HL-60/S4 treated with retinoic acid at 250 ng/mL for 4 days and 3 days (cell line): Measurements from ENCODE around the gene FARP1.
"Not testable (repeated sequence)": the region's sequence is repeated elsewhere in the genome, so short reads cannot be mapped to it uniquely, and the experiment has no call there.

ENCODE experiments used
- in situ Hi-C: fragments of 300-500 bp; cut with MboI; formaldehyde crosslinking; loops from 2 replicates; pipeline ENCODE4 v1.7.0; 2022; ENCODE audit warnings: low sequenced_read_pairs

FARP1 gene

GRCh38 chr13:98410612-98411011, 267.7 kb downstream of the FARP1 start:
- in situ Hi-C loops = no loop called here

- in situ Hi-C loops = no loop called here
Observed at GRCh38 chr13:98411013-98411412, 268.1 kb downstream of the FARP1 start.

- in situ Hi-C loops = no loop called here
Observed at GRCh38 chr13:98411617-98412265, 268.8 kb downstream of the FARP1 start.

- in situ Hi-C loops = not testable (repeated sequence)
Observed at GRCh38 chr13:98413278-98413677, 270.4 kb downstream of the FARP1 start.

GRCh38 chr13:98413796-98414195, 270.9 kb downstream of the FARP1 start:
- in situ Hi-C loops = no loop called here

- in situ Hi-C loops = no loop called here
Observed at GRCh38 chr13:98415326-98416070, 272.6 kb downstream of the FARP1 start.

GRCh38 chr13:98416408-98416807, 273.5 kb downstream of the FARP1 start:
- in situ Hi-C loops = no loop called here

GRCh38 chr13:98419786-98420553, 277.1 kb downstream of the FARP1 start:
- in situ Hi-C loops = no loop called here

GRCh38 chr13:98420554-98421175, 277.8 kb downstream of the FARP1 start:
- in situ Hi-C loops = no loop called here

- in situ Hi-C loops = no loop called here
Observed at GRCh38 chr13:98422046-98422445, 279.2 kb downstream of the FARP1 start.

- in situ Hi-C loops = no loop called here
Observed at GRCh38 chr13:98423417-98423816, 280.5 kb downstream of the FARP1 start.

GRCh38 chr13:98427331-98427995, 284.6 kb downstream of the FARP1 start:
- in situ Hi-C loops = no loop called here

- in situ Hi-C loops = no loop called here
Observed at GRCh38 chr13:98428256-98428966, 285.5 kb downstream of the FARP1 start.

GRCh38 chr13:98429081-98429480, 286.2 kb downstream of the FARP1 start:
- in situ Hi-C loops = no loop called here

- in situ Hi-C loops = no loop called here
Observed at GRCh38 chr13:98429531-98429930, 286.6 kb downstream of the FARP1 start.

GRCh38 chr13:98429977-98430736, 287.3 kb downstream of the FARP1 start:
- in situ Hi-C loops = no loop called here

GRCh38 chr13:98432638-98433037, 289.7 kb downstream of the FARP1 start:
- in situ Hi-C loops = no loop called here

- in situ Hi-C loops = no loop called here
Observed at GRCh38 chr13:98433654-98434053, 290.8 kb downstream of the FARP1 start.

GRCh38 chr13:98434060-98434459, 291.2 kb downstream of the FARP1 start:
- in situ Hi-C loops = no loop called here
